Trophoblast cell (in vitro differentiated cells and primary cell): ENCODE data around the gene MRFAP1L1.

Experiments
- DNase-seq, 2 donors: peaks; one replicate each; pipeline ENCODE4 v3.0.0-alpha.2; 2016
- H2AFZ ChIP-seq: 2 replicates; pipeline ENCODE4 v1.6.1; 2013; ENCODE audit warnings: low read length, moderate library complexity, mild to moderate bottlenecking; ENCODE audit not compliant: insufficient read depth, poor library complexity
- H2AK5ac ChIP-seq: 2 replicates; pipeline ENCODE4 v1.6.1; 2013; ENCODE audit warnings: mild to moderate bottlenecking, low read length
- H2BK120ac ChIP-seq: 2 replicates; pipeline ENCODE4 v1.6.1; 2013; ENCODE audit warnings: low read length, mild to moderate bottlenecking, moderate library complexity; ENCODE audit not compliant: insufficient read depth, poor library complexity
- H2BK12ac ChIP-seq: 2 replicates; pipeline ENCODE4 v1.6.1; 2013; ENCODE audit warnings: mild to moderate bottlenecking, low read length, moderate library complexity
- H2BK5ac ChIP-seq: 2 replicates; pipeline ENCODE4 v1.6.1; 2013; ENCODE audit warnings: low read length, low read depth, moderate library complexity, mild to moderate bottlenecking; ENCODE audit not compliant: poor library complexity
- H3K14ac ChIP-seq: 2 replicates; pipeline ENCODE4 v1.6.1; 2013; ENCODE audit warnings: mild to moderate bottlenecking, low read length
- H3K18ac ChIP-seq: 2 replicates; pipeline ENCODE4 v1.6.1; 2013; ENCODE audit warnings: mild to moderate bottlenecking, low read length
- H3K23ac ChIP-seq: 2 replicates; pipeline ENCODE4 v1.6.1; 2013; ENCODE audit warnings: low read length
- H3K27ac ChIP-seq: 2 replicates; pipeline ENCODE4 v1.5.1; 2013; ENCODE audit warnings: low read depth, mild to moderate bottlenecking, inconsistent platforms, low read length, moderate library complexity
- H3K27me3 ChIP-seq: 2 replicates; pipeline ENCODE4 v1.6.1; 2013; ENCODE audit warnings: inconsistent platforms, mild to moderate bottlenecking, low read length, moderate library complexity; ENCODE audit not compliant: insufficient read depth
- H3K36me3 ChIP-seq, 2 experiments: 1 replicate in 1 of 2; 2 replicates in 1 of 2; pipeline ENCODE4 v1.6.1; 2013; ENCODE audit warnings: low read length in 2 of 2, mild to moderate bottlenecking in 2 of 2, moderate library complexity in 1 of 2; ENCODE audit not compliant: insufficient read depth in 2 of 2, control insufficient read depth in 1 of 2
- H3K4ac ChIP-seq: 2 replicates; pipeline ENCODE4 v1.6.1; 2013; ENCODE audit warnings: low read depth, mild to moderate bottlenecking, low read length, moderate library complexity
- H3K4me1 ChIP-seq, 2 experiments: 1 replicate in 1 of 2; 2 replicates in 1 of 2; pipeline ENCODE4 v1.6.1; 2013; ENCODE audit warnings: low read length in 2 of 2, mild to moderate bottlenecking in 2 of 2, moderate library complexity in 1 of 2; ENCODE audit not compliant: insufficient read depth in 2 of 2, control insufficient read depth in 1 of 2
- H3K4me2 ChIP-seq: 2 replicates; pipeline ENCODE4 v1.6.1; 2013; ENCODE audit warnings: inconsistent platforms, mild to moderate bottlenecking, low read length, moderate library complexity
- H3K4me3 ChIP-seq: 2 replicates; pipeline ENCODE4 v1.5.1; 2013; ENCODE audit warnings: mild to moderate bottlenecking, low read depth, low read length, inconsistent platforms
- H3K79me1 ChIP-seq: one replicate; pipeline ENCODE4 v1.6.1; 2013; ENCODE audit warnings: low read length
- H3K79me2 ChIP-seq: 2 replicates; pipeline ENCODE4 v1.6.1; 2013; ENCODE audit warnings: low read length, mild to moderate bottlenecking; ENCODE audit not compliant: control insufficient read depth, insufficient read depth, poor library complexity
- H3K9ac ChIP-seq: 2 replicates; pipeline ENCODE4 v1.6.1; 2013; ENCODE audit warnings: mild to moderate bottlenecking, low read length
- H3K9me3 ChIP-seq: 2 replicates; pipeline ENCODE4 v1.6.1; 2013; ENCODE audit warnings: low read depth, mild to moderate bottlenecking, control low read depth, inconsistent platforms, low read length; ENCODE audit not compliant: insufficient read depth
- H4K12ac ChIP-seq: 2 replicates; pipeline ENCODE4 v1.6.1; 2013; ENCODE audit warnings: low read depth, mild to moderate bottlenecking, low read length, moderate library complexity
- H4K8ac ChIP-seq: 2 replicates; pipeline ENCODE4 v1.6.1; 2013; ENCODE audit warnings: low read depth, mild to moderate bottlenecking, low read length, moderate library complexity
- H4K91ac ChIP-seq: one replicate; pipeline ENCODE4 v1.6.1; 2013; ENCODE audit warnings: low read depth, mild to moderate bottlenecking, low read length, moderate library complexity
- WGBS: extraction: QIAGEN DNeasy Blood & Tissue Kit; methylation state at CpG from one replicate; pipeline ENCODE4 v1.1.7; 2013; ENCODE audit warnings: missing lambda C conversion rate; ENCODE audit not compliant: insufficient read length, insufficient coverage; ENCODE audit errors: extremely low coverage; 5-methylcytosine and 5-hydroxymethylcytosine counted together

The MRFAP1L1 gene

DNA sequence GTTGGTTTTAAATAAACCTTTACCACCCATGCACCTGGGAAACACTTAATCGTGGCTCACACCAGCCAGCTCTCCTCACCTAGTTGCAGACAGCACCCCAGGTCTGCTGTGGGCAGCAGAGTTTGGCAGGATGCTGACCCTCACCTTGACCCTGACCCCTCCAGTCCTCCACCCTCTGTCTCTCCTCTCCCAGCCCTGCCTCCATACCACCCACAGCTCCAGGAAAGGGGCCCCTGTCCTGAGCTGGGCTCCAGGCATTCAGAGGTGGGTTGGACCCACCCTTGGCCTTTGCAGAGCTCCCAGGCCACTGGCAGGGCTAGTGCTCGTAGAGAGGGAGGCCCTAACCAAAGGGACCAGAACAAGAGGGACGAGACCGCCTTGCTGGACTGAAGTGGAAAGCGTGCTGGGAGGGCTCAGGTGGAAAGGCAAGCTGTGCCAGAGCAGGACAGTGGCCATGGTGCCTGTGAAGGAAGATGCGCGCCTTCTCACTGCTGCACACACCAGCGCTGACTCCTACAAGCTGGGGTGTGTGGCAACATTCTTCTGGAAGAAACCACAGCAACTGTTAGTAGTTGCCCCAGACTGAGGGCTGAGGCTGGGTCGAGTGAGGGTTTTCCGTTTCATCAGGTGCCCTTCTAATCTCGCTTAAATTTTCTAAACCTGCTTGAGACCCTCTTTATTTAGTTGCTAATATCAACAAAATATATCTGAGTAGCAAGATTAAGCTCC, 26.6 kb downstream of the MRFAP1L1 start:
- Histone ChIP-seq H3K79me2 (peaks cover 1% of the 10 kb centered on the region), H3K9ac (no peak overlapping the region), H3K4me1 (peaks cover 6 to 7% of the 10 kb centered on the region in 2 experiments), H4K12ac (no peak overlapping the region), H2AFZ (no peak overlapping the region), H3K14ac (no peak overlapping the region), H3K27me3 (no peaks in the 10 kb centered on the region), H2BK12ac (peak overlapping the region; percentile 3), H3K18ac (no peak overlapping the region), H3K4me2 (no peak overlapping the region), H3K79me1 (peaks cover 4% of the 10 kb centered on the region), H3K4me3 (no peak overlapping the region), H4K91ac (no peak overlapping the region), H2AK5ac (peak overlapping the region; percentile 2), H3K36me3 (peaks cover 0 to 2% of the 10 kb centered on the region in 2 experiments), H3K9me3 (peaks cover 5% of the 10 kb centered on the region), H3K23ac (no peak overlapping the region), H3K4ac (no peak overlapping the region), H2BK120ac (peak overlapping the region; percentile 7), H3K27ac (no peak overlapping the region), H4K8ac (peak overlapping the region; percentile 31), H2BK5ac (no peak overlapping the region)
- DNase-seq, result no peak
- WGBS, result no CpG with 5 or more reads among the region's 11 CpGs

GRCh38 chr4:6681191-6681590, 28.5 kb downstream of the MRFAP1L1 start:
- no peak overlapping the region for H2AK5ac ChIP-seq
- no peak overlapping the region for H2BK5ac ChIP-seq
- no peaks in the 10 kb centered on the region for H3K79me2 ChIP-seq
- no peak overlapping the region for H3K14ac ChIP-seq
- H2BK12ac ChIP-seq, result no peak overlapping the region
- H2AFZ ChIP-seq, result no peak overlapping the region
- H4K8ac ChIP-seq, result no peak overlapping the region
- no peaks in the 10 kb centered on the region for H3K27me3 ChIP-seq
- H3K4me3 ChIP-seq, result no peak overlapping the region
- no peak overlapping the region for H3K9ac ChIP-seq
- no peak overlapping the region for H4K91ac ChIP-seq
- no peak overlapping the region for H4K12ac ChIP-seq
- DNase-seq, result no peak
- H3K23ac ChIP-seq, result no peak overlapping the region
- no peak overlapping the region for H3K18ac ChIP-seq
- no CpG with 5 or more reads among the region's 9 CpGs for WGBS
- H3K4me2 ChIP-seq, result no peak overlapping the region
- peaks cover 2 to 4% of the 10 kb centered on the region in 2 experiments for H3K36me3 ChIP-seq
- no peaks in the 10 kb centered on the region for H3K79me1 ChIP-seq
- no peak overlapping the region for H3K4ac ChIP-seq
- H2BK120ac ChIP-seq, result no peak overlapping the region
- H3K4me1 ChIP-seq, result peaks cover 3 to 5% of the 10 kb centered on the region in 2 experiments
- no peak overlapping the region for H3K27ac ChIP-seq
- H3K9me3 ChIP-seq, result no peaks in the 10 kb centered on the region

GRCh38 chr4:6680372-6681034, 29.2 kb downstream of the MRFAP1L1 start:
- no peak for DNase-seq
- WGBS, result no CpG with 5 or more reads among the region's 10 CpGs

GRCh38 chr4:6676722-6677558, 32.7 kb downstream of the MRFAP1L1 start:
- Histone ChIP-seq H2AK5ac (no peak overlapping the region), H3K27ac (no peak overlapping the region), H2BK120ac (no peak overlapping the region), H4K91ac (no peak overlapping the region), H2AFZ (peak overlapping the region; percentile 17), H2BK12ac (no peak overlapping the region), H3K36me3 (peaks cover 4 to 7% of the 10 kb centered on the region in 2 experiments), H3K4ac (no peak overlapping the region), H3K4me3 (peak overlapping the region; percentile 16), H4K12ac (no peak overlapping the region), H3K18ac (peak overlapping the region; percentile 28), H3K79me2 (peaks cover 3% of the 10 kb centered on the region), H2BK5ac (no peak overlapping the region), H3K14ac (no peak overlapping the region), H3K23ac (no peak overlapping the region), H3K9ac (no peak overlapping the region), H3K27me3 (no peaks in the 10 kb centered on the region), H3K4me1 (peaks cover 0 to 9% of the 10 kb centered on the region in 2 experiments), H3K4me2 (no peak overlapping the region), H3K79me1 (peaks cover 2% of the 10 kb centered on the region), H3K9me3 (no peaks in the 10 kb centered on the region), H4K8ac (no peak overlapping the region)
- no peak for DNase-seq
- no CpG with 5 or more reads among the region's 21 CpGs for WGBS

More at GRCh38 chr4:6680372-6681034, 29.2 kb downstream of the MRFAP1L1 start:
- no peak overlapping the region for H2AK5ac ChIP-seq
- no peaks in the 10 kb centered on the region for H3K79me2 ChIP-seq
- no peaks in the 10 kb centered on the region for H3K79me1 ChIP-seq
- no peak overlapping the region for H3K4me3 ChIP-seq
- no peaks in the 10 kb centered on the region for H3K27me3 ChIP-seq
- no peak overlapping the region for H3K14ac ChIP-seq
- H3K23ac ChIP-seq, result no peak overlapping the region
- no peak overlapping the region for H4K91ac ChIP-seq
- H3K27ac ChIP-seq, result no peak overlapping the region
- H4K8ac ChIP-seq, result no peak overlapping the region
- H4K12ac ChIP-seq, result no peak overlapping the region
- H3K4me2 ChIP-seq, result no peak overlapping the region
- H3K4me1 ChIP-seq, result peaks cover 3 to 5% of the 10 kb centered on the region in 2 experiments
- H2BK12ac ChIP-seq, result no peak overlapping the region
- peaks cover 4 to 7% of the 10 kb centered on the region in 2 experiments for H3K36me3 ChIP-seq
- no peak overlapping the region for H3K4ac ChIP-seq
- H2BK120ac ChIP-seq, result no peak overlapping the region
- no peak overlapping the region for H3K18ac ChIP-seq
- no peak overlapping the region for H2AFZ ChIP-seq
- no peak overlapping the region for H2BK5ac ChIP-seq
- H3K9me3 ChIP-seq, result no peaks in the 10 kb centered on the region
- no peak overlapping the region for H3K9ac ChIP-seq
